ENCODE results near the gene ANP32E. TPM values are rescaled to one million over a fixed set of nuclear protein-coding genes. Genes with fewer than 3 reads are reported as not detected.

Gene ANP32E
- total RNA-seq, result 100 to 1,000 TPM in 1 of 5 experiments, 10 to 100 TPM in 4; 35.6 to 156 (median 44.8) TPM
- polyA plus RNA-seq, result 10 to 100 TPM; 41.4 to 56.4 TPM
- total RNA-seq, result 64.7 reads per million, percentile 76 among the genes with 10 or more reads in this experiment

DNA sequence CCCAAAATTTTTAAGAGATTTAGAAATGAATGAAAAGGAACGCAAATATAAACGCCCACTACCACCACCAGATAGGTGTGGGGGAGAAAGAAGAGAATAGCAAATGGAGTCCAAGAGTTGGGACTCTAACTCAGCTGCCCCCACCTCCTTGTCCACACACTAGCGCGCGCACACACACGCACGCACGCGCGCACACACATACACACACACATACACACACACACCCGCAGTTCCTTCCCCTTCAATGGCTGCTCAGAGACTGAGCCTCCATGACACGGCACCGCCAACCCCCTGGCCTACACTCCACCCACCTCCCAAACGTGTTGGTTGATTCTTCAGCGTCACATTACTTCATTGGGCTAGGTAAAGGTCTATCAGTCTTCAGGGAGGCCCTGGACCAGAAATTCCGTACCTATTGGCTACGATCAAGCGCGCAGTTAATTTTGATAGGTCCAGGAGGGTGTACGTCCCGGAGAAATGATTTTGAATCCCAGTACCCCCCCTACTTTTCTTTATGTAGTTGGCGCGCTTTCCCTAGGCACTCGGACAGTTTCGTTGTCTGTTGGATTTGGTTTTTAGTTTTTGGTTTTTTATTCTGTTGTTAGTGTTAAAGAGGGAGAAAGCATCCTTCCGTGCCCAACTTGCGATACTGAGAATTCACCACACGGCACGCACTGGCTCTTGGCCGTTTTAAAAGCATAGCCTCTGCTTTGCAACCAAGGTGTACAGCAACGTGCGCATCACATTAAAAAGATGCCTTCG, at the start of gene ANP32E:
ANP32E (minus strand) TSS at position 261 of the 762 bp plus-strand sequence. CDS start 326 bp downstream, outside the sequence.
- peaks cover 0 to 6% (median 0%) of the 10 kb centered on the region in 5 donors for H3K36me3 Mint-ChIP-seq
- H3K9me3 Mint-ChIP-seq, result no peaks in the 10 kb centered on the region
- intact Hi-C loops (cut with micrococcal nuclease), result loop anchor here (1.0 to 10.0 kb wide), 15 partner anchors 32 to 821 kb away; partner anchors contain the start of genes MRPS21 (in 2 of the 2), APH1A (in 1 of the 2), ARNT (in 1 of the 2) and CIART (in 1 of the 2)
- H3K27me3 Mint-ChIP-seq, result peaks cover 0 to 4% (median 0%) of the 10 kb centered on the region in 5 donors
- Histone ChIP-seq H3K4me1 (ENCODE audit: control insufficient read depth in 2 of 2, insufficient read depth in 2 of 2, low read length in 2 of 2) (peaks cover 0 to 7% of the 10 kb centered on the region in 2 donors), H3K9me3 (ENCODE audit: control insufficient read depth in 2 of 3, low read length in 3 of 3) (no peaks in the 10 kb centered on the region), H3K27ac (ENCODE audit: low read depth, low read length) (peak within 1 kb of the TSS; percentile 97), H3K27me3 (ENCODE audit: control insufficient read depth in 2 of 2, insufficient read depth in 2 of 2, low read length in 2 of 2) (no peaks in the 10 kb centered on the region), H3K36me3 (ENCODE audit: control insufficient read depth in 2 of 3, insufficient read depth in 3 of 3, low read length in 3 of 3) (peaks cover 0 to 12% (median 0%) of the 10 kb centered on the region in 3 experiments), H3K4me3 (ENCODE audit: low read length) (peak within 1 kb of the TSS; percentile 98)
- H3K27ac Mint-ChIP-seq, result peak within 1 kb of the TSS in 4 of 9 donors; percentile 97 to 99 (median 98)
- ChIA-PET CTCF (interaction anchor here (0.9 kb wide), 1 partner anchor 21 kb away, joined by 3 read pairs; no protein-coding TSS in a partner anchor), POLR2A (interaction anchor here (0.6 to 3.9 kb wide), 15 partner anchors 10 to 465 kb away, joined by 3 to 28 read pairs (median 4); partner anchors contain the start of genes PLEKHO1 and RPRD2)
- peak within 1 kb of the TSS in 3 of 10 donors; percentile 10 to 93 (median 60) for H3K4me3 Mint-ChIP-seq
- DNase-seq (peak; percentile 75 to 99 (median 98)), ATAC-seq (peak; percentile 94)
- H3K4me1 Mint-ChIP-seq, result peaks cover 11 to 22% (median 18%) of the 10 kb centered on the region in 7 donors

DNA sequence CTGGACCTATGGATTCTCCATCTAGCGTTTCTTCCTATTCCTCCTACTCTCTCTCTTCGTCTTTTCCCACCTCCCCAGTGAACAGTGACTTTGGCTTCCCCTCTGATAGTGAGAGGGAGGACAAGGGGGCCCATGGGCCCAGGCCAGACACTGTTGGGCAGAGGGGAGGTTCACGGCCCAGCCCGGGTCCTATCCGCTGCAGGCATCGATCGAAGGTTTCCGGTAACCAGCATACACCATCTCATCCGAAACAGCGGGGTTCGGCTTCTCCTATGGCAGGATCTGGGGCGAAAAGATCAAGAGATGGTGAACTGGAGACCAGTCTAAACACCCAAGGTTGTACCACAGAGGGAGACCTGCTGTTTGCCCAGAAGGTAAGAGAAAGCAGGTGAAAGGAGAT, 47.3 kb upstream of the ANP32E start:
- H3K9me3 Mint-ChIP-seq, result peaks cover 0 to 4% (median 0%) of the 10 kb centered on the region in 11 donors
- H3K4me3 Mint-ChIP-seq, result peak overlapping the region in 5 of 10 donors; percentile 22 to 98 (median 58)
- Histone ChIP-seq H3K4me3 (ENCODE audit: low read length) (no peak overlapping the region), H3K9me3 (ENCODE audit: control insufficient read depth in 2 of 3, low read length in 3 of 3) (no peaks in the 10 kb centered on the region), H3K36me3 (ENCODE audit: control insufficient read depth in 2 of 3, insufficient read depth in 3 of 3, low read length in 3 of 3) (no peaks in the 10 kb centered on the region), H3K27ac (ENCODE audit: low read depth, low read length) (no peak overlapping the region), H3K27me3 (ENCODE audit: control insufficient read depth in 2 of 2, insufficient read depth in 2 of 2, low read length in 2 of 2) (no peaks in the 10 kb centered on the region), H3K4me1 (ENCODE audit: control insufficient read depth in 2 of 2, insufficient read depth in 2 of 2, low read length in 2 of 2) (peaks cover 11 to 23% of the 10 kb centered on the region in 2 donors)
- no peak for ATAC-seq
- H3K27me3 Mint-ChIP-seq, result peaks cover 0 to 13% (median 0%) of the 10 kb centered on the region in 5 donors
- intact Hi-C loops (cut with micrococcal nuclease), result loop anchor here in 1 of 2 donors (5.0 kb wide), 1 partner anchor 321 kb away; no protein-coding TSS in a partner anchor
- DNase-seq, result no peak
- H3K36me3 Mint-ChIP-seq, result peaks cover 0 to 4% (median 0%) of the 10 kb centered on the region in 5 donors
- ChIA-PET POLR2A (interaction anchor here (1.3 kb wide), 1 partner anchor 28 kb away, joined by 5 read pairs; no protein-coding TSS in a partner anchor), CTCF (no interaction called here)
- H3K4me1 Mint-ChIP-seq, result peaks cover 20 to 36% (median 32%) of the 10 kb centered on the region in 7 donors
- H3K27ac Mint-ChIP-seq, result peak overlapping the region in 5 of 9 donors; percentile 1 to 92 (median 80)

DNA sequence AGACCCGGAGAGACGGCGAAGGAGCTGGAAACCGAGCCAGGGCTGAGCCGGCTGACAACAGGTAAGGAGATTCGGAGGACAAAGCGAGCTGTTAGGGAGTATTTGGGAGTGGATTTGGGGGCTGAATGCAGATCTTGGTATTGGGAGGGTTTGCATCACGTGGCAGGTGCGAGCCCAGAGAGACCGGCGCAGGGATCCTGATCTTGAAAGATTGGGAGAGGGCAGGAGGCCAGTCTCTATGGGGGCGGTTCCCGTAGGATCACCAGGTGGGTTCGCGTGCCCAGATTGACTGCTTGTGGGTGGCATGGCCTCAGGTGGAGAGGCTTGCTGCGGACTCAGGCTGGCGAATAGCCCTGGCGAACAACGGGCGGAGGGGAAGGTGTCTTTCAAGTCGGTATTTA, 46.6 kb upstream of the ANP32E start:
- Histone ChIP-seq H3K9me3 (ENCODE audit: control insufficient read depth in 2 of 3, low read length in 3 of 3) (no peaks in the 10 kb centered on the region), H3K36me3 (ENCODE audit: control insufficient read depth in 2 of 3, insufficient read depth in 3 of 3, low read length in 3 of 3) (no peaks in the 10 kb centered on the region), H3K27ac (ENCODE audit: low read depth, low read length) (no peak overlapping the region), H3K27me3 (ENCODE audit: control insufficient read depth in 2 of 2, insufficient read depth in 2 of 2, low read length in 2 of 2) (no peaks in the 10 kb centered on the region), H3K4me1 (ENCODE audit: control insufficient read depth in 2 of 2, insufficient read depth in 2 of 2, low read length in 2 of 2) (peaks cover 11 to 23% of the 10 kb centered on the region in 2 donors), H3K4me3 (ENCODE audit: low read length) (peak overlapping the region; percentile 58)
- ChIA-PET CTCF (no interaction called here), POLR2A (interaction anchor here (0.5 to 2.1 kb wide), 6 partner anchors 14 to 350 kb away, joined by 3 to 19 read pairs (median 4); partner anchors contain the start of gene APH1A)
- DNase-seq (no peak), ATAC-seq (no peak)
- H3K36me3 Mint-ChIP-seq, result peaks cover 0 to 4% (median 0%) of the 10 kb centered on the region in 5 donors
- intact Hi-C loops (cut with micrococcal nuclease), result loop anchor here (1.0 to 5.0 kb wide), 6 partner anchors 11 to 320 kb away; partner anchors contain the start of genes PRPF3 (in 2 of the 2), ANP32E (in 1 of the 2), APH1A (in 1 of the 2) and MRPS21 (in 1 of the 2)
- H3K9me3 Mint-ChIP-seq, result peaks cover 0 to 4% (median 0%) of the 10 kb centered on the region in 11 donors
- peak overlapping the region; percentile 84 to 98 (median 94) for H3K4me3 Mint-ChIP-seq
- H3K27ac Mint-ChIP-seq, result peak overlapping the region; percentile 80 to 98 (median 91)
- H3K27me3 Mint-ChIP-seq, result peaks cover 0 to 13% (median 0%) of the 10 kb centered on the region in 5 donors
- H3K4me1 Mint-ChIP-seq, result peaks cover 20 to 36% (median 32%) of the 10 kb centered on the region in 7 donors

DNA sequence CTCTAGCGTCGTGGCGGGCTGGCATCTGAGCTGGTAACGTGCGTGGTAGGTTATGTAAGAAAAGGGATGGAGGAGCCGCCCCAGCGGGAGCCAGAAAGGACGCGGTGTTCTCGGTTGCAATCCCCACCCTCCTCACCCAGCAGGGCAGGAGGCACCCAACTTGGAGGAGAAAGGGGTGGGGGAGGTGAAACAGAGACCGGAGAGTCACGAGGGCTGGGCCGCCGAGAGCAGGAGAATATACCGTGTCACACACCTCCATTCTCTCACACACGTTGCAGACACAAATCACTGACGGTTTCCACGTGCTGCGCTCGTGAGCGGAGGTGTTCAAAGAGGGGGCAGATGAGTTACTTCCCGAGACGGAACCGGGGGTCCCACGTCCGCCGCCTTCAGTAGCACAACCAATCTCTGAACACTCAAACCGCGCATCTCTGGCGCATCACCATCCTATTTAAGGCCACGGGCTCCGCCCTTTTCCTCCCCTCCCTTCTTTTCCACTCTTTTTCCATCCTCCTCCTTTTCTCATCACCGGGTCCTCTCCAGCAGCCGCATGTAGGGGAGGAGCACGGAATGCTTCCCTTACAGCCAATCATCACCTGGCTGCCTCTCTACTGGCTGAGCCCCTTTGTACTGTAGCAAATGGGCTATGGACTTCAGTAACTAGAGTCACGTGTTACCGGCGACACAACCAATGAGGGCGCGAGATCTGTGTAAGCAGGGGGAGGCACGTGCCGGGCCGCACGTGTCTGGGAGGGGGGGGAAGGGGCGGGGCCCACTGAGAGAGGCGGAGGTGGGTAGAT, 46.0 kb upstream of the ANP32E start, which contains the start of gene CIART:
CIART (plus strand) TSS at position 797 of the 800 bp plus-strand sequence. CDS start 714 bp downstream, outside the sequence.
- Mint-ChIP-seq H3K27ac (peak within 1 kb of the TSS; percentile 80 to 98 (median 91)), H3K27me3 (peaks cover 0 to 13% (median 0%) of the 10 kb centered on the region in 5 donors), H3K4me3 (peak within 1 kb of the TSS; percentile 84 to 98 (median 94)), H3K9me3 (peaks cover 0 to 4% (median 0%) of the 10 kb centered on the region in 11 donors), H3K4me1 (peaks cover 20 to 36% (median 32%) of the 10 kb centered on the region in 7 donors), H3K36me3 (peaks cover 0 to 5% (median 1%) of the 10 kb centered on the region in 5 donors)
- H3K9me3 ChIP-seq (ENCODE audit: control insufficient read depth in 2 of 3, low read length in 3 of 3), result no peaks in the 10 kb centered on the region
- ATAC-seq (peak; percentile 95), DNase-seq (peak; percentile 34 to 88 (median 82))
- POLR2A ChIA-PET, result interaction anchor here (0.5 to 2.1 kb wide), 9 partner anchors 9 to 438 kb away, joined by 3 to 19 read pairs (median 3); partner anchors contain the start of genes APH1A and C1orf54
- peaks cover 11 to 23% of the 10 kb centered on the region in 2 donors for H3K4me1 ChIP-seq (ENCODE audit: control insufficient read depth in 2 of 2, insufficient read depth in 2 of 2, low read length in 2 of 2)
- no peaks in the 10 kb centered on the region for H3K27me3 ChIP-seq (ENCODE audit: control insufficient read depth in 2 of 2, insufficient read depth in 2 of 2, low read length in 2 of 2)
- no peaks in the 10 kb centered on the region for H3K36me3 ChIP-seq (ENCODE audit: control insufficient read depth in 2 of 3, insufficient read depth in 3 of 3, low read length in 3 of 3)
- intact Hi-C loops (cut with micrococcal nuclease), result loop anchor here (1.0 to 5.0 kb wide), 10 partner anchors 11 to 320 kb away; partner anchors contain the start of genes ANP32E (in 2 of the 2), APH1A (in 2 of the 2), PRPF3 (in 2 of the 2) and MRPS21 (in 1 of the 2)
- CTCF ChIA-PET, result interaction anchor here (0.7 to 1.2 kb wide), 7 partner anchors 11 to 144 kb away, joined by 3 to 7 read pairs (median 3); partner anchors contain the start of gene CA14
- H3K27ac ChIP-seq (ENCODE audit: low read depth, low read length), result peak within 1 kb of the TSS; percentile 52
- H3K4me3 ChIP-seq (ENCODE audit: low read length), result peak within 1 kb of the TSS; percentile 58

GRCh38 chr1:150281221-150281757, 45.4 kb upstream of the ANP32E start:
- peak overlapping the region; percentile 80 to 98 (median 91) for H3K27ac Mint-ChIP-seq
- Histone ChIP-seq H3K4me3 (ENCODE audit: low read length) (peak overlapping the region; percentile 58), H3K27ac (ENCODE audit: low read depth, low read length) (peak overlapping the region; percentile 52), H3K27me3 (ENCODE audit: control insufficient read depth in 2 of 2, insufficient read depth in 2 of 2, low read length in 2 of 2) (no peaks in the 10 kb centered on the region), H3K36me3 (ENCODE audit: control insufficient read depth in 2 of 3, insufficient read depth in 3 of 3, low read length in 3 of 3) (no peaks in the 10 kb centered on the region), H3K4me1 (ENCODE audit: control insufficient read depth in 2 of 2, insufficient read depth in 2 of 2, low read length in 2 of 2) (peaks cover 11 to 23% of the 10 kb centered on the region in 2 donors), H3K9me3 (ENCODE audit: control insufficient read depth in 2 of 3, low read length in 3 of 3) (no peaks in the 10 kb centered on the region)
- H3K4me1 Mint-ChIP-seq, result peaks cover 20 to 36% (median 32%) of the 10 kb centered on the region in 7 donors
- peaks cover 0 to 8% (median 4%) of the 10 kb centered on the region in 5 donors for H3K36me3 Mint-ChIP-seq
- DNase-seq, result peak in 7 of 9 donors; percentile 38 to 60 (median 49)
- ChIA-PET CTCF (interaction anchor here (0.7 to 1.2 kb wide), 7 partner anchors 10 to 144 kb away, joined by 3 to 7 read pairs (median 3); partner anchors contain the start of gene CA14), POLR2A (interaction anchor here (0.7 to 2.1 kb wide), 6 partner anchors 8 to 438 kb away, joined by 3 to 19 read pairs (median 3); partner anchors contain the start of genes APH1A and C1orf54)
- intact Hi-C loops (cut with micrococcal nuclease), result loop anchor here (1.0 to 5.0 kb wide), 7 partner anchors 12 to 319 kb away; partner anchors contain the start of genes ANP32E (in 1 of the 2) and APH1A (in 1 of the 2)
- ATAC-seq, result peak; percentile 50
- H3K9me3 Mint-ChIP-seq, result peaks cover 0 to 4% (median 0%) of the 10 kb centered on the region in 11 donors
- peaks cover 0 to 13% (median 0%) of the 10 kb centered on the region in 5 donors for H3K27me3 Mint-ChIP-seq
- H3K4me3 Mint-ChIP-seq, result peak overlapping the region; percentile 84 to 98 (median 94)

Data from naive thymus-derived CD4-positive, alpha-beta T cell (primary cell).